Measurements from ENCODE around the gene PCDHGA1.
"Not testable (repeated sequence)": the region's sequence is repeated elsewhere in the genome, so short reads cannot be mapped to it uniquely, and the experiment has no call there.

The PCDHGA1 gene

DNA sequence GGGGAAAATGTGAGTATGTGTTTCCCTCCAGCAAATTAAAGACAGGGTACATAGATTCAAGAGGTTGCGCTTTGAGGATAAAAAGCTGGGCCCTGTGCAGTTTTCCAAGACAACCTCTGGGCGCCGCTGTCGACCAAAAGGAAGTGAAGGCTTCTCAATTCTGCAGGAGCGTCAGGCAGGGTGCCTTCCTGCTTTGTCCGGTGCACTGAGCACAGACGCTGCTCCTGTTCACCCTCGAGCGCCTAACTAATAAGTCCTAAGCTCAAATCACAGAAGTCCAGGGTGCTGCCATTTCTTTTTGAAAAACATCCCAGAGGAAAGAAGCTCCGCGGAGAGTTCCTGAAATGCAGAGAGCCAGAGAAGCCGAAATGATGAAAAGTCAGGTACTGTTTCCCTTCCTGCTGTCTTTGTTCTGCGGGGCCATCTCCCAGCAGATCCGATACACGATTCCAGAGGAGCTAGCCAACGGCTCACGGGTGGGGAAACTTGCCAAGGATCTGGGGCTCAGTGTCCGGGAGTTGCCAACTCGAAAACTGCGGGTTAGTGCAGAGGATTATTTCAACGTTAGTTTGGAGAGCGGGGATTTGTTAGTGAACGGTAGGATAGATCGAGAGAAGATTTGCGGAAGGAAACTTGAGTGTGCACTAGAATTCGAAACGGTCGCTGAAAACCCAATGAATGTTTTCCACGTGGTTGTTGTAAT lies 19.8 kb downstream of the PCDHGA1 start, which contains the start of gene PCDHGB1:
TSS of gene PCDHGB1 (plus strand) at position 183 of the 703 bp plus-strand sequence. CDS start at position 345, 162 bp downstream.
- peak; percentile 54 for DNase-seq

- no peak for DNase-seq
Measured at GRCh38 chr5:141351591-141351990, 21.3 kb downstream of the PCDHGA1 start.

DNA sequence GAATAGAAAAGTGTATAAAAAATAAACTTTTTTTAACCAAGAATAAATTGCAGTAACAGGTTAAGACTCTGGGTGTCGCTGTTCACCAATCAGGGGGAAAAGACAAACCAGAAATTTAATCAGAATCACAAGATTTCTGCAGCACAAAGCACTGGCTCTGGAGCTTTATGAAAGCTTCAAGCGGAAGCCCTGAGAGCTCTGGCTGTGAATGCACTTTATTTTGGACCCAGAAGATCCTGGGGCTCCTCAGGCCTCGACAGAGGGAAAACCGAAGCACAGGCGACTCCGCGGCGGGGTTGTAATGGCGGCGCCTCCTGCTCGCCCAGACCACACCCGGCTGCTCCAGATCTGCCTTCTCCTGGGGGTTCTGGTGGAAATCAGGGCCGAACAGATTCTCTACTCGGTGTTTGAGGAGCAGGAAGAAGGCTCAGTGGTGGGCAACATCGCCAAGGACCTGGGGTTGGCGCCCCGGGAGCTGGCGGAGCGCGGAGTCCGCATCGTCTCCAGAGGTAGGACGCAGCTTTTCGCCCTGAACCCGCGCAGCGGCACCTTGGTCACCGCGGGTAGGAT lies 24.7 kb downstream of the PCDHGA1 start, which contains the start of gene PCDHGA4:
TSS of gene PCDHGA4 (plus strand) at position 122 of the 570 bp plus-strand sequence. CDS start at position 209, 87 bp downstream.
- DNase-seq, result peak; percentile 20

DNA sequence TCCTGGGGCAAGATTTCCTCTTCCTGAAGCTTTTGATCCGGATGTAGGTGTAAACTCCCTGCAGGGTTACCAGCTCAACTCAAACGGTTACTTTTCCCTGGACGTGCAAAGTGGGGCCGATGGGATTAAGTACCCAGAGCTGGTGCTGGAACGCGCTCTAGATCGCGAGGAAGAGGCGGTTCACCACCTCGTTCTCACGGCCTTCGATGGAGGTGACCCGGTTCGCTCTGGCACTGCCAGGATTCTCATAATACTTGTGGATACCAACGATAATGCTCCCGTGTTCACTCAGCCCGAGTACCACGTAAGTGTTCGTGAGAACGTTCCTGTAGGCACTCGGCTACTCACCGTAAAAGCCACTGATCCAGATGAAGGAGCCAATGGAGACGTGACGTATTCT lies 25.3 kb downstream of the PCDHGA1 start:
- no peak for DNase-seq

DNA sequence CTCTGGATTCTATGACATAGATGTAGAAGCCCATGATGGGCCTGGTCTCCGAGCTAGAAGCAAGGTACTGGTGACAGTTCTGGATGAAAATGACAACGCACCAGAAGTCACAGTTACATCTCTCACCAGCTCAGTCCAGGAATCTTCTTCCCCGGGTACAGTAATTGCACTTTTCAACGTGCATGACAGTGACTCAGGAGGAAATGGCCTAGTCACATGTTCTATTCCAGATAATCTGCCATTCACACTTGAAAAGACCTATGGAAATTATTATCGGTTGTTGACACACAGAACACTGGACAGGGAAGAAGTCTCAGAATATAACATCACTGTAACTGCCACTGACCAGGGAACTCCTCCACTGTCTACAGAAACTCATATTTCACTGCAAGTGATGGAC lies 25.8 kb downstream of the PCDHGA1 start:
- no peak for DNase-seq

- DNase-seq, result no peak
Measured at GRCh38 chr5:141356950-141357349, 26.6 kb downstream of the PCDHGA1 start.

GRCh38 chr5:141359790-141360426 lies 29.6 kb downstream of the PCDHGA1 start, which contains the start of gene PCDHGB2:
PCDHGB2 (plus strand) TSS chr5:141359994; CDS start chr5:141360136, 142 bp downstream.
- peak; percentile 32 for DNase-seq

- no peak for DNase-seq
Measured at GRCh38 chr5:141360685-141361084, 30.4 kb downstream of the PCDHGA1 start.

DNA sequence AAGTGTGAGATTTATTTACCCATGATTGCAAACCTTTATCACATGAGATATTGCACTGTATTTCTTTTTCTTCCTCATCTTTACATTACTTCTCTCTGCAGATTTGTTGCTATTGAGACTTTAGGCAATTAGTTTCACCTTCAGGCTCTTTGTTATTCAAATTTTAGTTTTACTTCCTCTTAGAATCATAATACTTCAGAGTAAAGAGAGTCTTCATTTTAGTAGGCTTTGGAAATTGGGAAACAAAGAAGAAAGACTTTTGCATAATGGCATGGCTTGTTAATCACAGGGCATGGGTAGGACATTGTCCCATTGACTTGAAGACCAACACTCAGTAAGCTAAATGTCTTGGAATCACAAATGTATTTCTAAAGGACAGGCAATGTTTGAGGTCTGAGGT lies 32.4 kb downstream of the PCDHGA1 start:
- DNase-seq, result no peak

DNA sequence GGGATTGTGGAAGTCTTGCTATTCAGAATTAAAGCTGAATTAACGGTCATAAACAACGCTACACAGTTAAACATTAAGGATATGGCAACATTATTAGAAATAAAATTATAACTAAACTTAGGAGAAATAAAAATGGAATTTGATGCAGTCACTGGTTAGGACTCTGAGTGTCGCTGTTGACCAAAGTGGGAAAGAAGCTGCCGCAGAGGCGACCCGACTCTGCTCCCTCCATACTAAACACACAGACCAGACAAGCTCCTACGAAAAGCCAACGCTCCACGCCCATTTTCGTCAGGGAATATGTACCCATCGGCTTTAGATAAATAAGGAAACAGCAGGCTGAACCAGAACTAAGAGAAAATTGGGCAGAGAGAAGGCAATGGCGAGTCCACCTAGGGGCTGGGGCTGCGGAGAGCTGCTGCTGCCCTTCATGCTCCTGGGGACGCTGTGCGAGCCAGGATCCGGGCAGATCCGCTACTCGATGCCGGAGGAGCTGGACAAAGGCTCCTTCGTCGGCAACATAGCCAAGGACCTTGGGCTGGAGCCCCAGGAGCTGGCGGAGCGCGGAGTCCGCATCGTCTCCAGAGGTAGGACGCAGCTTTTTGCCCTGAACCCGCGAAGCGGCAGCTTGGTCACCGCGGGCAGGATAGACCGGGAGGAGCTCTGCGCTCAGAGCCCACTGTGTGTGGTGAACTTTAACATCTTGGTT lies 33.8 kb downstream of the PCDHGA1 start, which contains the start of gene PCDHGA5:
TSS of gene PCDHGA5 (plus strand) at position 211 of the 709 bp plus-strand sequence. CDS start at position 380, 169 bp downstream.
- DNase-seq, result peak; percentile 24

- DNase-seq, result no peak
Measured at GRCh38 chr5:141366016-141366896, 35.9 kb downstream of the PCDHGA1 start.

DNA sequence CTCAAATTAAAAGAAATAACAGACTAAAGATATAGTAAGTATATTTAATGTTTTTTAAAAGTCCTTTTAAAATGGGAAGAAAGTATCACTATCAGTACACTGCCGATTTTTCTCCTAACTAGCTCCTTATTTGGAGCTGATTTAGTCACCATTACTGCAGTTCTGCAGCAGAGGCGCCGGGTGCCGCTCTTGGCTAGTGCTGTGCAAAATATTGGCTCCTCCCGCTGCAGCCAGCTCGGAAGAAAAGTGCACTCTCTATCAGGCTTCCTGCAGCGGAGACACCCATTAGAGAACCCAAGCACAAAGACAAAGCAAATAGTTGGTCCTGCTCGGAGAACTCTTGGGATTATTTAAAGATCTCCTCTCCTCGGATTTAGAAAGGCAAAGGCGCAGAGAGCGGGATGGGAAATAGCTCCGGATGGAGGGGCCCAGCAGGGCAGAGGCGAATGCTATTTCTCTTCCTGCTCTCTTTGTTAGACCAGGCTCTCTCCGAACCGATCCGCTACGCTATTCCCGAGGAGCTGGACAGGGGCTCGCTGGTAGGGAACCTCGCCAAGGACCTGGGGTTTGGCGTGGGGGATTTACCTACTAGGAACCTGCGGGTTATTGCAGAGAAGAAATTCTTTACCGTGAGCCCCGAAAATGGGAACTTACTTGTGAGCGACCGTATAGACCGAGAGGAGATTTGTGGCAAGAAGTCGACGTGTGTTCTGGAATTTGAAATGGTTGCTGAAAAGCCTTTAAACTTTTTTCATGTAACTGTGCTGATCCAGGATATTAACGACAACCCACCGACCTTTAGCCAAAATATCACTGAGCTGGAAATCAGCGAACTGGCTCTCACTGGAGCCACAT lies 39.9 kb downstream of the PCDHGA1 start, which contains the start of gene PCDHGB3:
TSS of gene PCDHGB3 (plus strand) at position 249 of the 855 bp plus-strand sequence. CDS start at position 402, 153 bp downstream.
- peak; percentile 64 for DNase-seq

- no peak for DNase-seq
Measured at GRCh38 chr5:141371572-141372475, 41.5 kb downstream of the PCDHGA1 start.

GRCh38 chr5:141373673-141374317 lies 43.5 kb downstream of the PCDHGA1 start, which contains the start of gene PCDHGA6:
PCDHGA6 (plus strand) TSS chr5:141373891; CDS start chr5:141374084, 193 bp downstream.
- peak; percentile 33 for DNase-seq

GRCh38 chr5:141374627-141375026 lies 44.3 kb downstream of the PCDHGA1 start:
- DNase-seq, result no peak

DNA sequence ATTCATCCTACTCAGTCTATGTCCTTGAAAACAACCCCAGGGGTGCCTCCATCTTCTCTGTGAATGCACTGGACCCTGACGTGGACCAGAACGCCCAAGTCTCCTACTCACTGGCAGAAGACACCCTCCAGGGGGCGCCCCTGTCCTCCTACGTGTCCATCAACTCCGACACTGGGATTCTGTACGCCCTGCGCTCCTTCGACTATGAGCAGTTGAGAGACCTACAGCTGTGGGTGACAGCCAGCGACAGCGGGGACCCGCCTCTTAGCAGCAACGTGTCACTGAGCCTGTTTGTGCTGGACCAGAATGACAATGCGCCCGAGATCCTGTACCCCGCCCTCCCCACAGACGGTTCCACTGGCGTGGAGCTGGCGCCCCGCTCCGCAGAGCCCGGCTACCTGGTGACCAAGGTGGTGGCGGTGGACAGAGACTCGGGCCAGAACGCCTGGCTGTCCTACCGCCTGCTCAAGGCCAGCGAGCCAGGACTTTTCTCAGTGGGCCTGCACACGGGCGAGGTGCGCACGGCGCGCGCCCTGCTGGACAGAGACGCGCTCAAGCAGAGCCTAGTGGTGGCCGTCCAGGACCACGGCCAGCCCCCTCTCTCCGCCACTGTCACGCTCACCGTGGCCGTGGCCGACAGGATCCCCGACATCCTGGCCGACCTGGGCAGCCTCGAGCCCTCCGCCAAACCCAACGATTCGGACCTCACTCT lies 45.3 kb downstream of the PCDHGA1 start:
- DNase-seq, result not testable (repeated sequence)

- peak; percentile 49 for DNase-seq
Measured at GRCh38 chr5:141382469-141383294, 52.4 kb downstream of the PCDHGA1 start, which contains the start of gene PCDHGA7. PCDHGA7 (plus strand) TSS chr5:141382742; CDS start chr5:141382900, 158 bp downstream.

Data from fibroblast of skin of right quadriceps (primary cell).